NCI-H510A treated with DMSO at 0.1 percent for 48 hours (cell line): ENCODE results near the gene INKA1.

Source experiments
- DNase-seq: peaks from one replicate; lab custom pipeline; 2025; lab: John Stamatoyannopoulos, UW

INKA1 gene

DNA sequence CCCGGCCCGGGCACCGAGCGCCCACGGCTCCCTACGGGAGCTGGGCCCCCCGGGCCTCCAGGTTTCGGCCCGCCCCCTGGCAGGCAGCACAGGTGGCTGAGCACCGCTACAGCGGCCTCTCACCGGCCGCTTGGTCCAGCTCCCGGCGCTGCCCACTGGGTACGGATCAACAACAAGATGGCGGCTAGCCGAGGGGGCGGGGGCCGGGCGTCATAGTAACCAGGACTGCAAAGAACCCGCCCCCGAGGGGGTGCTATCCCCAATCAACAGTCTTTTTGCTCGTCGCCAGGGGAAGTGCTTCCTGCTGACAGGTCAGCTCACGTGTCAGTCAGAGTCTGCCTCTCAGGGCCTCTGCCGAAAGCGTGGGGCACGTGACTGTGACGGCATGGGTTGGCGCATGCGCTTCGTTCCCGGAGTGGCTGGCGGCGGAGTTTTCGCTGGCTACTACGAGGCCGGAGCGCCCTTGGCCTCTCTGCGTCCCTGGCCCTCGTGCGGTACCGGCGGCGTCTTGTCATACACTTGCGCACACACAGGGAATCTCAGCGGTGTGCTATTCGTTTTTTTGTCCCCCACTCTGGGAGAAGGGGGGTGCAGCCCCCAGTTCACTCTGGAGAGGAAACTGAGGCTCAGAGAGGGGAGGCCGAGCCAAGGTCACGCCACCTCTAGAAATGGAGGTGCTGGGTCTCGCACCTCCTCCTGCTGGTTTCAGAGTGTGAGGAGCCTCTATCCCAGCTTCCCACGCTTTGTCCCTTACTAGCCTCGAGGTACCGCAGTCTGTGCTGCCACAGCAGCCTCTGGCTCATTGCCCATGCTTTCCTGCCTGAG, 16.5 kb upstream of the INKA1 start, which contains the start of gene IP6K1:
Gene IP6K1, minus strand, starts transcription at position 186 of the 825 bp plus-strand sequence. CDS start 38,502 bp downstream, outside the sequence.
- DNase-seq = peak; percentile 95

DNA sequence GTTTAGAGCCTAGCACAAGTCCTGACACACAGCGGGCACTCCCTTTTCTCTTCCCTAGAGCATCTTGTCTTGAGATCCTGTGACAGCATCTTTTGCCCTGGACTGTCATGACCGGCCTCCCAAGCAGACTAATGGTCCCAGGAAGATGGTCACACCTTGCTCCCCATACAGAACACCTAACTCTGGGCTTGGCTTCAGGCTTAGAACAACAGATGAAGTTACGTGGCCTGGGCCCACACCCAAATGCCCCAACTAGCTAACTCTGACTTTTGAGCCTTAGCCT, 15.9 kb upstream of the INKA1 start:
- no peak for DNase-seq

- DNase-seq = no peak
Observed at GRCh38 chr3:49787536-49787935, 15.5 kb upstream of the INKA1 start.

DNA sequence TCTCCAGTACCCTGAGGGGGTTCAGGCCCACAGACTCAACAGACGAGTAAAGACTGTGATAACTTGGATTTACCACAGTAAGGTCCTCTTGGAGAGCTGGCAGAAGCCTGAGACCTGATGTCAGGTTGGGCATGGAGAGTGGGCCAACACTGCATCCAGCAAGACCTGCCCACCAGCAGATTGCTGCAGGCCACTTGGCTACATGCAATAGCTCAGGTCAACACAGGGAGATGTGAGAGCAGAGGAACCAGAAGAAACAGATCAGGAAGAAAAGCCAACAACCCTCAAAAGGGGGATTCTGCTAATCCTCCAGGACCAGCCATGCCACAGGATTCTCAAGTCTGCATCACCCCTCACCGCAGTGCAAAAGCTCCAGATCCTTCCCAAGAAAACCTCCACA, 15.0 kb upstream of the INKA1 start:
- no peak for DNase-seq

- no peak for DNase-seq
Observed at GRCh38 chr3:49790626-49791411, 12.2 kb upstream of the INKA1 start.

DNA sequence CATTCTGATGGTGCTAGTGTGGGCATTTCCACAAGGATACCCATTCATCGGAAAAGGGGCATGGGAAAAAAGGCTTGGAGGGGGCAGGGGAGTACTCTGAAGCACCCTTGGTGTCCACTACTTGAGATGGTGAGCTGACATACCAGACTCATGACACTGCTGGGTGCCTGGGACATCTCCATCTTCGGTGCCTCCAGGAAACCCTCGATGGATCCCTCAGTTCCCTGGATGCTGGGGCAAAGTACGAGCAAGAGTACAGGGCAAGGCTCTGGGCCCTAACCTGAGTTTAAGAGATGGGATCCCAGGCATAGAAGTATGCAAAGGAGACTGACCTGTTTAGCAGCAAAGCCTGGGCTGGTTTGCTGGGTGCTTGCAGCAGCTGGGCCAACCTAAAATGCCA, 11.5 kb upstream of the INKA1 start:
- DNase-seq = no peak

DNA sequence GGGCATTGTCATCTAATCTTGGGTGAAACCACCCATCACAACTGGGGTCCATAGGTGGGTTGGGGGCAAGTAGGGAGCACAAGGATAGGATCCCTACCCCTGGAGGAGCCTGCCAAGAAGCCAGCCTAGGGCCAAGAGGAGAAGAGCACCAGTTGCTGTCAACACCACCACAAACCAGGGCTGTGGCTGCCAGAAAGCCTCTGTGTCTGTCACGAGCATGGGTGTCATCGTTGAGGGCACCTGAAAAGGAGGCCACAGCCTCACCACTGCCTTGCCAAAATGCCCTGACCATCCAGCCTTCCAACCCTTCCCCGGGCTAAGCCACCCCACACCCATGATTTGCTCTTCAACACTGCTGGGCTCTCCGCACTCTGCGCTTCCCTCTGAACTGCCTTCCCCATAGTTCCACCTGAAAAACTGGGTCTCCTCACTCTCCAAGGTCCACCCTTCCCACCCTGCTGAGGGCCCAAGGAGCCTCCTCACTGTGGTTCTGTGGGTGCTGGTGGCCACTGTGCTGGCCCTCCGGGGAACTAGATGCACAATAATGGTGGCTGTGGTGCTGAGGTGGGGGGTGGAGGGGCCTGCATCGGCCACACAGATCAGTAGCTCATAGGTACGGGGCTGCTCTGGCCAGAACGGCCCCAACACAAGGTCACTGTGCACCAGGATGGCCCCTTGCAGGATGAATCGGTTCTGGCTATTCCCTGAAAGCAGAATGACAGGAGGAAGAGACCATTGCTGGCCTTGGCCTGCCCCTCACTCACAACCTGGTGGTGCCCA, 10.5 kb upstream of the INKA1 start:
- no peak for DNase-seq

GRCh38 chr3:49793486-49794085, 9.5 kb upstream of the INKA1 start:
- DNase-seq = no peak

- no peak for DNase-seq
Observed at GRCh38 chr3:49794431-49794830, 8.6 kb upstream of the INKA1 start.

DNA sequence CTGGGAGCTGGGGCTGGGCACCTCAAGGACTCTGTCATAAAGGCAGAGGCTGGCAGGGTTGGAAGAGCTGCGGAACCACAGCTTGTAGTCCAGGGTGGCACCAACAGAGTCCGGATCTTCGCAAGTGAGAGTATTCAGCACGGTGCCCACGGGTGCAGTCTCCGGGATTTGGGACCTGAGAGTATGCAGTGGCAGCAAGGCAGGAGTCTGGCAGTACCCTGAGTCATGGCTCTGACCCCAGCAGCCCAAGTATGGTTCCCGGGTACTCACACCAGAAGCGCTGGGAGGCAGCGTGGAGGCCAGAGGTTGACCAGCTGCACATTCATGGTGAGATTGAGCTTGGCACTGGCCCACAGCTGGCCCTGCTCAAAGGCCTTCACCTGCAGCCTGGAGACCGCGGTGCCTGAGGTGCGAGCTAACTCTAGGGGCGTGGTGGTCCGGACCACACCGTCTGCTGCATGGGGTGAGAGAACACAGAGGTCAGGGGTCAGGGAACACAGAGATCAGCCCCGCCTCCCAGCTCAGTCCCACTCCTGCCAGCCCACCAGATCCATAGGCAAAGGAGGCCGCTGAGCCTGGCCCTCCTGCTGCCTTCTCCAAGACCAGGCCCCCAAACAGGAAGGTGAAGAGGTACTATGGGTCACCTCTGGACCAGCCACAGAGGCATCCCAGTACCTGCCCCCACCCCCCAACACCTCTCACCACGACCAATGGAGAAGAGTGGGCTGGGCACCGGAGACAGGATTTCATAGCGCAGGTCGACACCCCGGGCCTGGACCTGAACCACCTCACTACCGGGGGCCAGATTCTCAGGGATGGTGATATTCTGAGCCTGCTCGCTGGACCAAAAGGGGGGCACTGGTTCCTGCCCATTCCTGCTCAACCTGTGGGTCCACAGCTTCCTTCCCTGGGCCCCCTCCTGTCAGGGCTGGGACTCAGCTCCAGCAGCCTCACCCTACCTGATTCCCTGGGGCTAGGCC, 7.8 kb upstream of the INKA1 start:
- no peak for DNase-seq

- DNase-seq = no peak
Observed at GRCh38 chr3:49799105-49799504, 4.0 kb upstream of the INKA1 start.

- no peak for DNase-seq
Observed at GRCh38 chr3:49799761-49800160, 3.3 kb upstream of the INKA1 start, which contains the start of gene CDHR4. CDHR4 (minus strand) TSS chr3:49799873; CDS start chr3:49799812, 61 bp downstream.

DNA sequence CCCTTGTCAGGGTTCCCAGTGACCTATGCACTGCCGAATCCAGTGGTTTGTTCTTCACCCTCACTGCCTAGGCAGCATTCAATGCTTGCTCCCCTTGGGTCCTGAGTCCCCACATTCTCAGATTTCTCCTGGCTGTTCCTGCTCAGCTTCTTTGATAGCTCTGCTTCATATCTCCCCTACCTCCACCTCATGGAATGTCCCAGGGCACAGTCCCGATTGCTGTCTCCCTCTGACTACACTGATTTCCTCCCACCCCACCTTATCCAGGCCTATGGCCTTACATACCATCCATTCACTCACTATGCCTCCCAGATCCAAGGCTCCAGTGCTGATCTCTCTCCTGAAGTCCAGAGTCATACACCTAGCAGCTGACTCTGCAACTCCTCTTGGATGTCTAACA, 1.9 kb upstream of the INKA1 start:
- no peak for DNase-seq

GRCh38 chr3:49803465-49804140, 542 bp downstream of the INKA1 start:
- peak; percentile 51 for DNase-seq

DNA sequence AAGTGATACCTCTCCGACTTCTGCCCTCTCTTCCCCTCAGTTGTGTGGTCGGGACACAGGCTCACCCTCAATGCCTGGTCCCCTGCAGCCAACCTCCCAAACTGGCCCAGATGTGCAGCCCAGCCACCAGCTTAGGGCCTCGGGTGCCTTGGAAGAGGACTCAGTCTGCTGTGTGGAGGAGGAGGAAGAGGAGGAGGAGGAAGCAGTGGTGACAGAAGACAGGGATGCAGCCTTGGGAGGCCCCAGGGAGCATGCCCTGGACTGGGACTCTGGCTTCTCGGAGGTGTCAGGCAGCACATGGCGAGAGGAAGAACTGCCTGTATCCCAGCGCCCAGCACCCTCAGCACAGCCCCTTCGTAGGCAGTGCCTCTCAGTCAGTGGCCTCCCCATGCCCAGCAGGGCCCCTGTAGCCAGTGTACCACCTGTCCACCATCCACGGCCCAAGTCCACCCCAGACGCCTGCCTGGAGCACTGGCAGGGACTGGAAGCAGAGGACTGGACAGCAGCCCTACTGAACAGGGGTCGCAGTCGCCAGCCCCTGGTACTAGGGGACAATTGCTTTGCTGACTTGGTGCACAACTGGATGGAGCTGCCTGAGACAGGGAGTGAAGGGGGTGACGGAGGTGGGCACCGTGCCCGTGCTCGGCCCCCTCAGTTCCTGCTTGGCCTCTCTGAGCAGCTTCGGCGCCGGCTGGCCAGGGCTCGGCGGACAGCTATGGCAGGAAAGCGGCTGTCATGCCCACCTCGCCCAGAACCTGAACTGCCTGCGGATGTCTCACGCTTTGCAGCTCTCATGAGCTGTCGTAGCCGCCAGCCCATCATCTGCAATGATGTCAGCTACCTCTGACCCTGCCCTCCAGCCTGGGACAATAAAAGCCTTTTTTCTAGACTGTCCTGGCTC, 1.3 kb downstream of the INKA1 start:
- no peak for DNase-seq

GRCh38 chr3:49805367-49805782, 2.3 kb downstream of the INKA1 start:
- DNase-seq = no peak

DNA sequence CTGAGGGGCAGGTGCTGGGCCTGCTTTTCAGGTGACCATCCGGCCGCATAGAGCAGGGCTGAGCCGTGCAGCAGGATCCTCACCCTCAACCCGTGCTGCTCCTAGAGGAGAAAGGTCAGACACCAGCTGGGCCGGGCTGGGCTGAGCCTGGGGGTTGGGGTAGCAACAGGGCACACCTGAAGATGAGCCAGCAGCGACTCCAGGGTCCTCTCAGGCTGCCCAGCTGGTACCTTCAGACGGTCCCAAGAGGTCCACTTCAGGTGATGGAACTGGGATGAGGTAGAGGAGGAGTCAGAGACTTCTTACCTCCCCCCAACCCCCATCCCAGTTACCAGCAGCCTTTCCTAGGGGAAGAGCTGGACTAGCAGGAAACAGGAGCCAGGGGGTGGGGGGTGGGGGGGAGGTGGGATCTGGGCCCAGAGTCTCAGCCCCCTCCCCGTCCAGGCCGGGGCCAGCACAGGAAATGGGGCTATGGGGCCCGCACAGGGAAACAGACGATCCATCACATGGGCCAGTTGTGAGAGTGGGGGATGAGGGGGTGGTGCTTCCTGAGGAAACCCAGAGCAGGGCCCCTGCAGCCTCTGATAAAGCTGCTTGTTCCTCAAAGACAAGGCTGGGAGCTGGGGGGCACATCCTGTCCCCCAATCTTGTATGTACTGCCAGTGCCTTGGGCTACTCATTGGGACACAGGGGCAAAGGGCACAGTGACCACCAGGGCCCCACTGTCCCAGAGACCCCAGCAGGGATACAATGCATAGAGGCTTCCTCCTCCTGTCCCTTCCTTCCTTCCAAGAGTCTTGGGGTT, 3.0 kb downstream of the INKA1 start:
- no peak for DNase-seq

DNA sequence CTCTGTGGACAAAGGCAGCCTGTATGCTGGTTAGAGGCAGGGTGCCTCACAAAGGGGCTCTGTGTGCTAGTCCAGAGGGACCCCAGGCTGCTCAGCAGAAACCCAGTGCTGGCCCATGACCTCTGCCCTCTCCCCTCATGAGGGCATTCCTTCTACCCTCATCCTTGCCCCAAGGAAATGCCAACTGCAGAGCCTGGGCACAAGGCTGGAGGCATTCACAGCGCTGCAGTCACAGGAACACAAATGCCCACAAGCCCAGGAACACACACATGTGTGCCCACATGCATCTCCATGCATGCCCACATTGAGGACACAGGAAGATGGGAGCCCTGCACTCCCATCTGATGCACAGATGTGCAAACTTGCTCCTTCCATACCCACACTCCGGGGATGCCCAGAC, 3.8 kb downstream of the INKA1 start:
- no peak for DNase-seq
